Stimulated activated naive CD8-positive, alpha-beta T cell treated with anti-CD3 and anti-CD28 coated beads, Interleukin-15, Interleukin-2, amounts not matched to agents 100 ng/mL and 50 ng/mL, for 24 hours (primary cell): ENCODE data around the gene RECQL5.
"Not testable (repeated sequence)": the region's sequence is repeated elsewhere in the genome, so short reads cannot be mapped to it uniquely, and the experiment has no call there.

Experiments
- H3K27ac Mint-ChIP-seq: one replicate; pipeline ENCODE4 v1.8.0; 2021; ENCODE audit warnings: mild to moderate bottlenecking, mixed read lengths
- H3K27me3 Mint-ChIP-seq: one replicate; pipeline ENCODE4 v1.8.0; 2021; ENCODE audit warnings: mixed read lengths
- H3K36me3 Mint-ChIP-seq: one replicate; pipeline ENCODE4 v1.8.0; 2021; ENCODE audit warnings: low read depth, mixed read lengths
- H3K4me1 Mint-ChIP-seq: one replicate; pipeline ENCODE4 v1.8.0; 2021; ENCODE audit warnings: low read depth, mixed read lengths
- H3K4me3 Mint-ChIP-seq: one replicate; pipeline ENCODE4 v1.8.0; 2021; ENCODE audit warnings: mild to moderate bottlenecking, mixed read lengths
- H3K9me3 Mint-ChIP-seq: one replicate; pipeline ENCODE4 v1.8.0; 2021; ENCODE audit warnings: mixed read lengths

The RECQL5 gene

DNA sequence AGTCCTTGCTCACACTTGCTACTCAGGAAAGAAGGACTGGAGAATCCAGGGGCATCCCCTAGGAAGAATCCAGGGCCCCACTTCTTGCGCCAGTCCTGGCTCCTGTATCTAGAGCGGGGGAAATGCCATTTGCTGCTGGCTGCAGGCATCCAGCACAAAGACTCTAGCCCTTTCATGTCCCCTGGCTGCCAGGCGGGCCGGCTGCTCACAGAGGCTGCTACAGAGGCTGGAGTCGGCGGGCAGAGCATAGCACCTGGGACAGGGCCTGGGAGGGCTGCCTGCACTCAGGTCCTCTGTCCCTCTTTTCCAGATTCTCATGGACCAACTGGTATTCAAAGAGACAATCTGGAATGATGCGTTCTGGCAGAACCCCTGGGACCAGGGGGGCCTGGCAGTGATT, 19.9 kb downstream of the RECQL5 start:
- no peak overlapping the region for H3K4me3 Mint-ChIP-seq
- peaks cover 4% of the 10 kb centered on the region for H3K4me1 Mint-ChIP-seq
- H3K36me3 Mint-ChIP-seq = peaks cover 28% of the 10 kb centered on the region
- H3K27ac Mint-ChIP-seq = no peak overlapping the region
- no peaks in the 10 kb centered on the region for H3K9me3 Mint-ChIP-seq
- no peaks in the 10 kb centered on the region for H3K27me3 Mint-ChIP-seq

DNA sequence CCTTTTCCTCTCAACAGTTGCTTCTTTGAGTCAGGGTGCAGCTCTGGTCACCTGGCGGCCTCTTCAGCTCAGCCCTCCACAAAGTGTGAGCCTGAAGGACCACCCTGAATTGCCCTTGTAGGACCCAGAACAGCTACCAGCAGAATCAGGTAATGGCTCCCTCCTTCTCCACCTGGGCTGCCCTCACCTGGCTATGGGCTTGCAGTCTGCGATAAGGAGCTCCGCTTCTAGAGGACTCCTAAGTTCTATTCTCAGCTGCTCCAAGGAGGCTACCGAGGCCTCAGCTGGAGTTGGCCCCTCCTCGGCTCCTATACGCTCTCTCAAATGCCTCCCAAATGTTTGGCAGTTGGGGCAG, 20.3 kb downstream of the RECQL5 start:
- Mint-ChIP-seq H3K27ac (no peak overlapping the region), H3K4me1 (peaks cover 4% of the 10 kb centered on the region), H3K4me3 (no peak overlapping the region), H3K9me3 (no peaks in the 10 kb centered on the region), H3K27me3 (no peaks in the 10 kb centered on the region), H3K36me3 (peaks cover 28% of the 10 kb centered on the region)

DNA sequence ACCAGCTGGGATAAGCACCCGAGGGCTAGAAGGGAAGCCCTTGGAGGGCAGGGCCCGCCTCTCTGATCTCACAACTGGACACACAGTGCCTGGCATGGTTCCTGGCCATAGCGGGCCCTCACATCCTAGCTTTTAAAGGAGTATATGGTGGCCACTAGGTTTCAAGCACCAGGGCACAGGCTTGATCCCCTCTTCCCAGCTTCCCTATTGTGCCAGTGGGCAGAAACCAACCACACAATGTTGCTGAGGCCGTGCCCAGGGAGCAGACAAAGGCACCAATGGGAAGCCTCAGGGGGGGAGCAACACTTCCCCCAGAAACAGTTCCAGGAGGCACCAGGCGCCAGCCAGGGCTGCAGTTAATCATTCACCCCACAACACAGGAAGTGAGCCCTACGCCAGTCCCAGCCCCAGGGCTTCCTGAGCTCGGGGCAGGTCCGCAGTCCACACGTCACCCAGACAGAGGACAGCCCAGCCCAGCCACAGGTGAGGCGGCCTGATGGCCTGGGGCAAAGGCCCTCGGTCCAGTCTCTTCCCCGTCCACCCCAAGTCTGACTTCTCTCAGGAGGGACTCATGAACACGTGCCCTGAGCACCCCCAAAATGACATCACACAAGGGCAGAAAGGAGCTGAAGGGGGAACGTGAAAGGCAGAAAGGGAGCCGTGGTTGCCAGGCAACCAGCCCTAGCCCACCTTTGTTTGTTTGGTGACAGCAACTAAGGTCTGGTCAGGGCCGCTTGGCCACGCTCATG, 20.9 kb downstream of the RECQL5 start:
- Mint-ChIP-seq H3K27me3 (no peaks in the 10 kb centered on the region), H3K4me1 (peaks cover 4% of the 10 kb centered on the region), H3K27ac (no peak overlapping the region), H3K9me3 (no peaks in the 10 kb centered on the region), H3K36me3 (peaks cover 23% of the 10 kb centered on the region), H3K4me3 (no peak overlapping the region)

DNA sequence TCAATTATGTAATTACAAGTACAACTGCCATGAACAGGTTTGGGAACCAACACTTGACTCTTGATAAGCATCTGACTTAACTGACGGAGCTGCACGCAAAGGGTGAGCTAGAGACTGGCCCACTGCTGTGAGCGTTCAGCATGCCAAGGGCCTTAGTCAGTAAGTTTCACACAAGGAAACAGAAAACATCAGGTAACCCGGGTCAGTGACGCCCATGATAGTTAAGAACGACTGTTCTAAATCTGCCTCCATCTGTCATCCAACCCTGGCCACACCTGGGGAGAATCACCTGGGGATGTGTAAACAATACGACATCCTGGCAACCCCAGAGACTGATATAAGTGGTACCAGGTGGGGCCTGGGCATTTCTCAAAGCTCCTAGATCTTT, 21.5 kb downstream of the RECQL5 start:
- Mint-ChIP-seq H3K27ac (no peak overlapping the region), H3K27me3 (no peaks in the 10 kb centered on the region), H3K4me1 (peaks cover 4% of the 10 kb centered on the region), H3K4me3 (no peak overlapping the region), H3K36me3 (peaks cover 18% of the 10 kb centered on the region), H3K9me3 (no peaks in the 10 kb centered on the region)

DNA sequence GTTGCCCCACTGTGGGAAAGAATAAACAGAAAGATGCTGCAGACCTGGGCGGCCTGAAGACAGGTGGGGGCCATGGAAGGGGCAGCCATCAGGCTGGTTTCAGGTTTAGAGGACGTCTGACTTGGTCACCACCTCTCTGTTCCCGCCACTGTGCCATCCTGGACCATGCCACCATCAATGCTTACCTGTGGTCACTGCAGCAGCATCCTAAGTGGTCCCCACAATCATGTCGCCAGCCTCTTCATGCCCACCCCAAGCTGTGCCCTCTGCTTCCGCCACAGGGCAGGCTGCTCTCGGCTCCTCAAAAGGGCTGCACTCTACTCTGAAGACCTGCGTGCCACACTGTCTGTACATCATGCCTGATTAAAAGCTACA, 23.3 kb downstream of the RECQL5 start:
- no peaks in the 10 kb centered on the region for H3K27me3 Mint-ChIP-seq
- no peak overlapping the region for H3K4me3 Mint-ChIP-seq
- H3K36me3 Mint-ChIP-seq = peaks cover 7% of the 10 kb centered on the region
- H3K9me3 Mint-ChIP-seq = no peaks in the 10 kb centered on the region
- no peak overlapping the region for H3K27ac Mint-ChIP-seq
- peaks cover 4% of the 10 kb centered on the region for H3K4me1 Mint-ChIP-seq

DNA sequence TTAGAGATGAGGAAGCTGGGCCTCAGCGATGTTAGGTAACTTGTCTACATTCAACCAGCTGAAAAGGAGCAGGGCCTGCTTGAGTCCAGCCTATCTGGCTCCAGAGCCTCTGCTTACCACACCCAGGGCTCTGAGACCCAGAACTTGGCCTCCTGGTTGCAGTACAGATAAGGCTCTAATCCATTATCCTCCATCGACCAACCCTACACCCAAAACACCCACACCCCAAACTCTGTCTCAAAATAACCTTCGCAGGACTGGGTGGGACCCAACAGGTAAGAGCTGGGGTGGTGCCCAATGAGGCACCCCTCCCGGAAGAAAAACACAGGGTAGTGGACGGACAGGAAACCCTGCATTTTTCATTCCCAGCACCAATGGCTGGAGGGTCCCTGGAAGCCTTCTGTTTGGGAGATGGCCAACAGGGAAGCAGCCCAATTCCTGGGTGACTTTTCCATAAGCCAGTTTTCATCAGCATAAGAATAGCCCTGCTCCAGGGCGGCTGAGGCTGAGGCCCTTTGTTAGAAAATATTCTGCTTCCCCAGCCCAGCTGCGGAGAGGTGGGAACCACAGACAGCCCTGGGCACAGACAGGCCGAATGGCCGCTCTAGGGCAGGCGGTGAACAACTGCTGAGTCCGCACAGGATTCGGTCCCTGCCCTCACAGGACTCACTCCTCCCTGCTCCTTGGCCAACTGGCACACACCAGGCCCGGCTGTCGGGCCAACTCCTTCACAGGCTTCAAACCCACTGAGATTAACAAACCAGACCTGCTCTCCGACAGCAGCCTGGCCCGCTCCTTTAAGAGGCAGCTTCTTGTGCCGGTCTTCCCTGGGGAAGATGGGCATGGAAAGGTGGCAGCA, 23.9 kb downstream of the RECQL5 start:
- Mint-ChIP-seq H3K36me3 (peaks cover 7% of the 10 kb centered on the region), H3K4me3 (no peak overlapping the region)

DNA sequence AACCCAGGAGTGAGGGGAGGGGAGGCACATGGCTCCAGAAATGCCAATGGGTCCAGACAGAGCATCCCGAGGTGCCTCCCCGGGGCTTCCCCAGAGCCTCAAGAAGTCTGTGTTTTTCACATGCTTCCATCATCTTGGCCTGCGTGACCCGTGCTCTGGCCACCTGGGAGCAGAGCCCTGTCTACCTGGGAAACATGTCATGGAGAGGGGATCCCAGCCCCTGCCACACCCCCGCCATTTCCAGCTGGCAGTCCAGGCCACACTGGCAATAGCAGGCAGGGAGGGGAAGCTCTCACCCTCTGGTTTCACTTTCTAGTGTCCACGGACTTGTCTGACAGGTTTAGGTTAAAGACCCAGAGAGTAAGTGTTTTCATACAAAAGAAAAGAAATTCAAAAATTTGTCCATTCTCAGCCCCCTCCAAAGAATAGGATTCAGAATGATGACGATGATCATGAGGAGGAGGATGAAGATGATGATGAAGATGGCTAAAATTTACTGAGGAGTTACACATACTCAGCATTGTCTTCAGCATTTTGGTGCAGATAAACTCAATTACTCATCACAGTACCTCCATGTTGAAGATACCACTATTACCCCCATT, 24.7 kb downstream of the RECQL5 start:
- Mint-ChIP-seq H3K36me3 (no peaks in the 10 kb centered on the region), H3K4me3 (no peak overlapping the region), H3K27me3 (no peaks in the 10 kb centered on the region), H3K27ac (no peak overlapping the region), H3K9me3 (no peaks in the 10 kb centered on the region), H3K4me1 (peaks cover 4% of the 10 kb centered on the region)

More for the DNA sequence above, 23.9 kb downstream of the RECQL5 start:
- Mint-ChIP-seq H3K4me1 (peaks cover 4% of the 10 kb centered on the region), H3K27ac (no peak overlapping the region), H3K27me3 (no peaks in the 10 kb centered on the region), H3K9me3 (no peaks in the 10 kb centered on the region)

DNA sequence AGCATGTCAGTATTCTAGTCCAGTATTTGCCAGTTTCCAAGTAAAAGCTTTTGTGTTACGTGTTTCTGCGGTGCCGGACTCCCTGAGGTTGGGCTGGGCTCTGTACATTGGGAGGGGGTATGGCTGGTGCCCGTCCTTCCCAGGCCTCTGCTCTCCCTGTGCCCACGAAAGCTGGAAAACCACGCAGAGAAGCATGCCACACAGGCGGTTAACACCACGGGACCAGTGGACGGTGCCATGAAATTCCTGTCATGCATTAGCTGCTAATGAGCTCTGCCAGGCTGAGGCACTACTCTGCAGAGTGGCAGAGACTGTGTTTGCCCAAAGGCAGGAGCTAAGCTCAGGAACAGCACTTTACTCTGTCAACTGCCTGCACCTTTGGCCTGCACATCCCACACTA, 25.6 kb downstream of the RECQL5 start:
- H3K4me3 Mint-ChIP-seq = no peak overlapping the region
- no peaks in the 10 kb centered on the region for H3K27me3 Mint-ChIP-seq
- no peak overlapping the region for H3K27ac Mint-ChIP-seq
- peaks cover 3% of the 10 kb centered on the region for H3K4me1 Mint-ChIP-seq
- H3K9me3 Mint-ChIP-seq = no peaks in the 10 kb centered on the region
- no peaks in the 10 kb centered on the region for H3K36me3 Mint-ChIP-seq

DNA sequence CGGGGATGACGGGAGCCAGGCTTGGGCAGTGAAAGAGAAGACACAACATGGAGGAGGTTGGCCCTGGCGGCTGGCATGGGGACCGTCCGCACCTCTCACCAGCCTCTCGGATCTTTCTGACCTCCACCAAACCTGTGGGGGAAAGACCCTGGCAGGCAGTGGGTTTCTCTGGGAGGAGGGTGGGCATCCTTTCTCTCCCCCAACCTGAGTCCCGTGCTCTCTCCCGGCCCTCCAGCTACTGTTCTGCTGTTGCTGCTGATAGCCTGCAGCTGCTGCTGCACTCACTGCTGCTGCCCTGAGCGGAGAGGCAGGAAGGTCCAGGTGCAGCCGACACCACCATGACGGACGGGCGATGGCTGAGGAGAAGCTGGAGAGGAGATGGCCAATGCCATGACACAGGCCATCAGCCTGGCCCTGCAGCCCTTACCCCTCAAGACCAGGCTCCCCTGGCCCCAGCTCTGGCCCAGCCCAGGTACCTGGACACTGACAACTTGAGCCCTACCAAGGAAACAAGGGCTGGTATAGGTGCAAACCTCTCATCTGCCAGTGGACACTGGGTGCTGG, 26.3 kb downstream of the RECQL5 start:
- Mint-ChIP-seq H3K4me1 (no peaks in the 10 kb centered on the region), H3K9me3 (no peaks in the 10 kb centered on the region), H3K27me3 (no peaks in the 10 kb centered on the region), H3K36me3 (no peaks in the 10 kb centered on the region), H3K4me3 (no peak overlapping the region), H3K27ac (no peak overlapping the region)

DNA sequence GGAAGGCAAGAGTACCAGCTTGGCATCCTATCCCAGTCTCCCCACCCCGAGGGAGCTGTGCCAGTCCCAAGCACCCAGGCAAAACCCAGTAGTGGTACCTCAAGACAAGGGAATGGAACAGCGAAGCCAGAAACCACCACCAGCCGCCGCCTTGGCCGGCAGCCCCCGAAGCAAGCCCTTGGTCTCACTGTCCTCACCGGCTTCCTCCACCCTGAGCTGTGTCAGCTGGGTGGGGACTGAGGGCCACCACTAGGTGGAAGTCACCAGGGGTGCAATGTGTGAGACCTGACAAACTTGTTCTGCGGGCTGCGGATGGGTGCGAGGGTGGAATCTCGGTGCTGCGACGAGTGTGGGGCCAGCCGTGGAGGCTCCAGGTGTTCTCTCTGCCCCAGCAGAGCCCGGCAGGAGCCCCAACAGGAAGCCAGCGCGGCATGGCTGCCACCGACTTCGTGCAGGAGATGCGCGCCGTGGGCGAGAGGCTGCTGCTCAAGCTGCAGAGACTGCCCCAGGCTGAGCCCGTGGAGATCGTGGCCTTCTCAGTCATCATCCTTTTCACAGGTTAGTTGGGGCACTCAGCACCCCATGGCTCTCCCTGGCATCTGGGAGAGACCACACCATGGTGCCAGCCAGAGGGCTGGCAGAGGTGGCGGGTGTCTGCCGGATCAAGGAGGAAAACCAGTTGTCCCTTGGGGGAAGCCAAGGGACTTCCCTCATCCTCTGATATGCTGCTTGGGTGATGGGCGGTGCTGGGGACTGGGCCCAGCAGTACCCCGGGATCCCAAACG, 27.0 kb downstream of the RECQL5 start:
- H3K4me1 Mint-ChIP-seq = no peaks in the 10 kb centered on the region
- H3K27ac Mint-ChIP-seq = no peak overlapping the region
- H3K9me3 Mint-ChIP-seq = no peaks in the 10 kb centered on the region
- H3K27me3 Mint-ChIP-seq = no peaks in the 10 kb centered on the region
- no peak overlapping the region for H3K4me3 Mint-ChIP-seq
- no peaks in the 10 kb centered on the region for H3K36me3 Mint-ChIP-seq

DNA sequence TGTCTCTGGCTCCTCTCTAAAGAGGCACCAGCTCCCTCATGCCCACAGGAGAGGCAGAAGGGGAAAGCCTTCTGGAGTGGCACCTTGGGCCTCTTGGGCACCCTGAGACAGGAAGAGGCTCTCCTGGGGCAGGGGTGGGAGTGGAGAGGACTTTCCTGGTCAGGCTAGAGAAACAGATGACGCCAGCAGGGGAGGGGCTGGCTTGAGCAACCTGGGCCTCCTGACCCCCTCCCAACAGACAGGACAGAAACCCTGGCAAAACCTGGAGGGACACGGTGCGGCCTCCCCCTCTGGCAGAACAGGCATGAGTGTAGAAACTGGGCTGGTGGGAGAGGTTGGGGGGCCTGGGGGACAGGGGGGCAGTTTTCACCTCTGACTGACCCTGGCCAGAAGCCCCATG, 27.6 kb downstream of the RECQL5 start:
- Mint-ChIP-seq H3K9me3 (no peaks in the 10 kb centered on the region), H3K4me1 (no peaks in the 10 kb centered on the region), H3K4me3 (no peak overlapping the region)

DNA sequence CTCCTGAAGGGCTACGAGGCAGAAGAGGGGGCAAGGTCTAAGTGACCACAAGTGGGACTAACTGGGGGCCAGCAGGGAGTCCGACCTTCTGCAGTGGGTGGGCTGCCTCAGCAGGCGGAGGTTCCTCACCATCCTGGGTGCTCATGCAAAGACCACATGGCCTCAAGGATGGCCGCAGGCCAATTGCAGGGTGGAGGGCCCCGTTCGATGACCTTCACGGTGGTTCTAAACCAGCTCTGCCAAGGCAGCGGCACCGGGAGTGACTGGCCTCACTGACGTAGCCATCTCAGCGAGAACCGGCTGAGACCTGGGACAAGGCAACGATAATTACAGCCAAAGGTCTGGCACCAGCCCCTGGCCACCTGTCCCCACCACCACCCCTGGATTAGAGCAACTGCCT, 28.1 kb downstream of the RECQL5 start:
- Mint-ChIP-seq H3K9me3 (no peaks in the 10 kb centered on the region), H3K4me1 (peaks cover 2% of the 10 kb centered on the region), H3K4me3 (no peak overlapping the region), H3K27me3 (no peaks in the 10 kb centered on the region), H3K36me3 (no peaks in the 10 kb centered on the region), H3K27ac (no peak overlapping the region)

More for the DNA sequence above, 27.6 kb downstream of the RECQL5 start:
- Mint-ChIP-seq H3K27ac (no peak overlapping the region), H3K36me3 (no peaks in the 10 kb centered on the region), H3K27me3 (no peaks in the 10 kb centered on the region)

DNA sequence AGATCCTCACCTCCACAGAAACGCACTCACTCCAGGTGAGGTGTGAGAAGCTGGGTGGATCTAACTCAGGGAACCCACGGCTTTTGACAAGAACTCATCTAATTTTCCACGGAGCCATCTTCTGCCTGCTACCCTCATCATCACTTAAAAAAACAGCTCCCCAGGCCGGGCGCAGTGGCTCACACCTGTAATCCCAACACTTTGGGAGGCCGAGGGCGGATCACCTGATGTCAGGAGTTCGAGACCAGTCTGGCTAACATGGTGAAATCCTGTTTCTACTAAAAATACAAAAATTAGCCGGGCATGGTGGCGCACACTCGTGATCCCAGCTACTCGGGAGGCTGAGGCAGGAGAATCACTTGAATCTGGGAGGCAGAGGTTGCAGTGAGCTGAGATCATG, 28.9 kb downstream of the RECQL5 start:
- H3K4me3 Mint-ChIP-seq, H3K4me1 Mint-ChIP-seq, H3K27ac Mint-ChIP-seq, H3K36me3 Mint-ChIP-seq, H3K27me3 Mint-ChIP-seq, H3K9me3 Mint-ChIP-seq: not testable (repeated sequence)

DNA sequence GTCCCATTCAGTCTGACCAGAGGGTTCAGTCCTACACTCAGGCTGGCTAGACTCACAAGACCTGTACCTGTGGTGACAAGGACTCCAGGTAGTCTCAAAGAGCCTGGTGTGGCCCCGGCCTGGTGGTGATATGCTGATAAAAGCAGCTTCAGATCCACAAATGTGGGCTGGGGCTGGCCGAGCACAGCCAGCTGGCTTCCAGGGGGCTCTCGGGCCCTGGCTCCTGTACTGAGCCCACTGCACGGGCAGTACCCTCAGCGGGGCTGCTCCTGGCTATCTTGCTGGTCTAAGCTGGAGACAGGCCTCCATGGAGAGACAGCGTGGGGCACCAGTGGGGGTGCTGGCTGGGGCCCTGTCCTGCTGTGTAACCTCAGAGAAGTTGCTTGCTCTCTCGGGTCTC, 29.4 kb downstream of the RECQL5 start:
- Mint-ChIP-seq H3K27me3 (no peaks in the 10 kb centered on the region), H3K4me1 (peaks cover 4% of the 10 kb centered on the region), H3K36me3 (no peaks in the 10 kb centered on the region), H3K4me3 (no peak overlapping the region), H3K27ac (no peak overlapping the region), H3K9me3 (no peaks in the 10 kb centered on the region)
